ENCODE results near the gene ADGRV1. TPM values are rescaled to one million over a fixed set of nuclear protein-coding genes. Genes with fewer than 3 reads are reported as not detected.

The ADGRV1 gene
- polyA plus RNA-seq, 3 donors, result 8.4 to 12.8 (median 12.4) TPM

- DNase-seq (ENCODE audit: extremely low read depth in 1 of 11, low read depth in 9 of 11, low spot score in 4 of 11), result no peak
These were observed 648.7 kb downstream of the ADGRV1 start for GRCh38 chr5:91207248-91207647.

GRCh38 chr5:91211997-91212713 is 653.6 kb downstream of the ADGRV1 start:
- DNase-seq (ENCODE audit: extremely low read depth in 1 of 11, low read depth in 9 of 11, low spot score in 4 of 11), result no peak

- peak in 4 of 11 donors; percentile 19 to 44 (median 35) for DNase-seq (ENCODE audit: extremely low read depth in 1 of 11, low read depth in 9 of 11, low spot score in 4 of 11)
These were observed 654.1 kb downstream of the ADGRV1 start for GRCh38 chr5:91212714-91213092.

Other genes starting within 250 kb of the ADGRV1 start
- 10 to 100 TPM; 66.5 to 88.9 (median 75.5) TPM for gene CETN3, start 149.0 kb upstream of the ADGRV1 start, polyA plus RNA-seq (ENCODE audit: insufficient read length in 3 of 3)
- 10 to 100 TPM in 2 of 3 donors, 1 to 10 TPM in 1; 9.6 to 11.3 (median 10.9) TPM for gene MBLAC2, start 84.0 kb upstream of the ADGRV1 start, polyA plus RNA-seq (ENCODE audit: insufficient read length in 3 of 3)
- 1 to 10 TPM; 2.1 to 3.5 (median 2.7) TPM for gene POLR3G, start 83.9 kb upstream of the ADGRV1 start, polyA plus RNA-seq (ENCODE audit: insufficient read length in 3 of 3)
- 10 to 100 TPM; 25.7 to 31.9 (median 30.8) TPM for gene LYSMD3, start 29.2 kb upstream of the ADGRV1 start, polyA plus RNA-seq (ENCODE audit: insufficient read length in 3 of 3)